GM18909 (cell line): ENCODE results near the gene PPP1R14C.
"Not testable (repeated sequence)": the region's sequence is repeated elsewhere in the genome, so short reads cannot be mapped to it uniquely, and the experiment has no call there.

Source experiments
- ATAC-seq: cut with Tn5 transposase; IDR thresholded peaks from one replicate; pipeline ENCODE4 v1.9.1; 2021; ENCODE audit warnings: mild to moderate bottlenecking; ENCODE audit not compliant: unreplicated experiment, poor library complexity

The PPP1R14C gene

DNA sequence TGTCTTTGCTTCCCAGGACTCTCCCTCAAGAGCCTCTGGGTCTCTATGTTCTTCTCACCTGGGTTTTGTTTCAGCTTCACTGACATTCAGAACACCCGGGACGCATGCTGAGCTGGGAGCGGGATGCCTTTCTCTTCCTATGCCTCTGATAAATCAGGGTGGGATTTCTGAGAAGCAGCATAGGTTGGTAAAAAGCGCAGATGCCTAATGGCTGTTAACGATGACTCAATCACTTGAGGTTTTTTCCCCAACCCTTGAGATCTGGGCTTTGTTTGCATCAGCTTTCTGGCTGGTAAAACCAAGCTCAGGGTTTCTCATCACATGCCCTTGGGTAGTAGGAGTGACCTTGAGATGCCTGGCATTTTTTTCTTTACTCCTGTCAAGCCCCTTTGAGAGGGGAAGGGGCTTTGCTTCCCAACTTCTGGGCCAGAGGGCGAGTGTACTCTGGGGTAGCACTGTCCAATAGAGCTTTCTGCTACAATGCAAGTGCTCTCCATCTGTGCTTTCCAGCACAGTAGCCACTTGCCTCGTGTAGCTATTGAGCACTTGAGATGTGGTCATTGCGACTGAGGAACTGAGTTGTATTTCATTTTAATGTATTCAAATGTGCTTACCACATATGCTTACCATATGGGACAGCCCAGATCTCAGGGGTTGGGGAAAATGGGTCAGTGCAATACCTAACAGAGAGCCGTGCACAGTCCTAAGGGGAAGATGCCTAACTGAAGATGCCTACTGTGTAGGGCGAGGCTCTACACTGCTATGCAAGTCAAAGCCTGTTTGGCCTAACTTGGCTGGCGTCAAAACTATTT is 69.1 kb downstream of the PPP1R14C start:
- no peak for ATAC-seq

DNA sequence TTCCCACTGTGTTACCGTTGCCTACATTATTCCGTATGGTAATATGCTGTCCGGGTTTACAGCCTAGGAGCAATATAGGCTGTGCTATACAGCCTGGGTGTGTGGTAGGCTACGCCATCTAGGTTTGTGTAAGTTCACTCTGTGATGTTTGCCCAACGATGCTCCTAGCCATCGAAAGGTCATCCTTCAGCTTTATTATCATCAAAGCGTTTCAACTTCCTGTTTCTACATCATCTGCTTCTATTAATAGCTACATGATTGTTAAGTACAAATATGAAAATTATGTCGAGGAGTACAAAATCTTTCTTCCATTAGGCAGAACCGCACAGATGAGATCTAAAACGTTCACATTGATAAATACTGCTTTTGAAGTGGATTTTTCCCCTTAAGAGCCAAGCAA is 69.9 kb downstream of the PPP1R14C start:
- ATAC-seq = no peak

DNA sequence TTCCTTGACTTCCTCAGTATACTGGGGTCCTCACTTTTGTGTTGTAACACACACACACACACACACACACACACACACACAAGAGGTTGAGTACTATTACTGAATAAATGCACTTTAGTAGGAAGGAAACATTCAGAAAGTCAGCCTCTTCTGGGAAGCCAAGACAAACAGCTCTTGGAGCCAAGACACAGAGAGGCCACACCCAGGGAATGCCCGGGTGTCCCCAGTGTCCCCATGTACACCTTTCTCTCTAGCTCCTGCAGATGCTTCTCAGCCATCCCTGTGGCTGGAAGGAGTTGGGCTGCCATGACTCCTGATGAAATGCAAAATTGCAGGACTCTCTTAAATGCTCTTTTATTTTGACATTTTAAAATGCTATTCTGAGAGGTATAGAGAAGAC is 70.5 kb downstream of the PPP1R14C start:
- ATAC-seq = no peak

DNA sequence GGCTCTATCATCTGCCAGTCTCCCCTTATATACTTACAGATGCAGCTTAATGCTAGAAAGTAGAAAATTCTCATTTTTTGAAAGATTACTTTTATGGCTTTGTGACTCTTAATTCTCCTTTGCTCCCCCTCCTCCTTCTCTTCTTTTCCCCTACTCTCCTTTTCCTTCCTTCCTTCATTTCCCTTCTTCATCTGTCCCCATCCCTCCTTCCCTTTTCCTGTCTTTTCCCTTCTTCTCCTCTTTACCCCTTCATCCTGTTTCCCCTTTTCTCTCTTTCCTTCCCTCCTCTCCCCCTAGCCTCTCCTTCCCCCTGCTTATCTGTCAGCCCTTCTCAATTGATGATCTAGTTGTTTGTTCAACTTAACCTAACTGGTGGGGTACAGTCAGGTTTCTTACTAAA is 71.5 kb downstream of the PPP1R14C start:
- no peak for ATAC-seq

DNA sequence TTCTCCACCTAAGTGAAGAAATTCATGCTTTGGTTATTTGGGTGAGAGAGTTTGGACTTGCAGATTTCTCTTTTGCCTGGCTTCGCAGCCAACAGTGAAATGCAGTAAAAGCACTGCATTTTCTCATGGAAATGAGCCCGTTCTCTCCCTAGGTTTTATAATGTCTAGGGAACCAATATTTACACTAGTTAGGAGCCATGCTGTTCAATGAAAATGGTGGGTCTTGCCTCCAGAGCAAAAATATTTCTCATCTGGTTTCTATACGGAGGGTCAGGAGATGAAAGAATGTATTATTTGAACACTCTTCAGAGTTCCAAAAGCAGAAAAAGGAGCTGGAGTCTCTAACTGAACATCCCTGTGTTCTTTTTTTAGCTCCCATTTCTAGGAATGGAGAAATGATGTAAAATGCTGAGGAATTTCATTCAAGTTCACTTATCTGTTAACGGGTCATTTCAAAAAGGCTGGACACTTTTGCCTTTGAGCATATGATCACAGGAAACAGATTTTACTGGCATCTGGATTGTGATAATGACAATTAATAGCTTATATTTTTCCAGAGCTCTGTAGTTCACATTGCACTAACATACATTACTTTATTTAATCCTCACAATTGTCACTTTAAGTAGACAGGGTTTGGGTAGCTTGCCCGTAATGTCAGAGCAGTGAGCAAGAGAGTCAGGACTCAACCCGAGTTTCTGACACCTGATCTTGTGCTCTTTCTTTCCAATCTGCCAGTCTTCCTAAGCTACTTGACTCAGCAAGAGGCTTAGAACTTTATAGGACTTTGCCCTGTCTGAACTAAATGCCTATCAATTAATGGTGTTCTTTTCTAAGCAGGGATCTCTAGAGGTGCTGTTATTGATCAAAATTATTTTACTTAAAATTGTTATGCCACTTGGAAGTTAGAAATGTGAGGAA is 78.0 kb downstream of the PPP1R14C start:
- no peak for ATAC-seq

DNA sequence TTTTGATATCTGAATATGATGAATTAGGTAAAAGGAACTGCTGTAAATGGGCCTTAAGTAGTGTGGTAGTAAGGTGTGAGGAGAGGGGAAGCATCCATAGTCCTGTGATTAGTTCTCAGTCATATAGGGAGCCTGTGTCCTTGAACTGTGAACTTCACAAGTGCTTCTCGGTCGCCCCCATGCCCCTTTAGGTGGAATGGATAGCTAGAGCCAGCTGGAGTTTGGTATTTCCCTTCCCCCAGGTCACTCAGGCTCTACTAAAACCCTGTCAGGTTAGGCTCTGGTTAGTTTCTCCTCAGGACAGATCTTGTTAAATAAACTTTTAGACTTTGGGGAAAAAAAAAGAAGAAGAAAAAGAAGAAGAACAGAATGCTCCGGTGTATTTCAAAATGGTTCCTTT is 82.0 kb downstream of the PPP1R14C start:
- no peak for ATAC-seq

DNA sequence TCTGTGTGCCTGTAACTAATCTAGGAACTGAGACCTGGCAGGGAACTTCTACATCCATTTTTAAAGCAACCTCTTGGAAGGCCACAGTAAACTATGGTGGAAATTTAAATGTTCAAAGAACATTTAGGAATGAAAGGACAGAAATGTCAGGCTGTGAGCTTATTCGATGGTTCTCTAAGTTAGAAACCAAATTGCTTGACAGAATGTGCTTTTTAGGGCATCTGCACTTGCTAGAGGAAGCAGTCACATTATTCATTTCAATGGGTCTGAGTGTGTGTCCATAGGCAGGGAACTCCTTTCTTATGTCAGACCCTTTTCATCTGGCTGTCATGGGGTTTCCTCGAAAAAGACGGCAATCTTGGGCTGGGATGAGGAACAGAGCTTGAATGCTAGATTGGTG is 84.4 kb downstream of the PPP1R14C start:
- no peak for ATAC-seq

DNA sequence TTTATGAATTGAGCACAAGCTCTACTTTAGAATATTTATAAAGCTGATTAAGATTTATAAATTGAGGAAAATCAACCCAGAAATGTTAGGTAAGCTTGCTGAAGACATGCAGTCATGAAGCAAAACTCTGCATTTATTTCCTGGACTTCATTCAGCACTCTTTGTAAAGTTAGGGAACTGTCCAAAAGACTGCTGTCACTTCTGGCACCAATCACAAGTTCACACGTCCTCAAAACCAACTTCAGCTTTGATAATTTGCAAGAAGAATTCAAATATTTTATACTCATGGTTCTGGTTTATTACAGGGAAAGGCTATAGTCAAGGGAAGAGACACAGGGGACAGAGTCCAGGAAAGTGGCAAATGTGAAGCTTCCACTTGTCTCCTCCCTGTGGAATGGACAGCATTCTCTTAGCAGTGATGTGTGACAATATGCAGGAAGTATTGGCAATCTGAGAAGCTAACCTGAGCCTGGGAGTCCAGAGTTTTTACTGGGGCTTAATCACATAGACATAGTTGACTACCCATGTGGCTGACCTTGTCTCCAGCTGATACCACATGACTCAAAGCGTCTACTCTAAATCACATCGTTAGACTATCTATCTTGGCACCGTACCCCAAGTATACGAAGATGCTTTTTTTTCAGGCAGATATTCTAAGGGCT is 85.4 kb downstream of the PPP1R14C start:
- no peak for ATAC-seq

DNA sequence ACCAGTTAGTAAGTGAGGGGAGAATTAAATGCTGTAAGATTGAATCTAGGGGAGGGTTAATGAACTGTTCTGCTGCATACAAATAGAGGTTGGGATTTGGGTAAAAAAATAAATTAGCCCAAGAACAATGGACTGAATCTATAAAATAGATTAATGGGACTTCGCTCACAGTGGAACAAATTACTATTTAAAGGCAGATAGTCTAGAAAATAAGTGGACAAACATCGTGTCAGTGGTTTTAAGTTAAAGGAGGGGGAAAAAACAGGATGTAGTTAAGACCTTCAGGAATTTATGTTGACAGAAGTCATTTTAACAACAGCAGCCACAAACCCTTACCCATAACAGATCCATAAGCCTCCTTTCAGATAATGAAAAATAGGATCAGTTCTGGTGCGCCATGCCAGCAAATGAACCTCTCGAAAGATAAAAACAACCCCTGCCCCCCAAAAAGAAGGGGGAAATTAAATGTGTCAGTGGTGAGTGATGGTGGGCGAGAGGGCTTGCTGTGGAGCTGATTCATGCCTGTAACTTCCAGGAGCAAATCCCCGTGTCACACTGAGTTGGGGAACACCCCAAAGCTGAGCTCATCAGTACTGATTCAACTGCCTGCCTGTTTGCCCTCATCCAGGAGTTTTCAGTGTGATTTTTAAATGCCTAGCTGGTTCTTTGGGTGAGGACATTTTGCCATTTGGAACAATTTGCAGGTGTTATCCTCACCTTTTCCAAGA is 86.8 kb downstream of the PPP1R14C start:
- no peak for ATAC-seq

DNA sequence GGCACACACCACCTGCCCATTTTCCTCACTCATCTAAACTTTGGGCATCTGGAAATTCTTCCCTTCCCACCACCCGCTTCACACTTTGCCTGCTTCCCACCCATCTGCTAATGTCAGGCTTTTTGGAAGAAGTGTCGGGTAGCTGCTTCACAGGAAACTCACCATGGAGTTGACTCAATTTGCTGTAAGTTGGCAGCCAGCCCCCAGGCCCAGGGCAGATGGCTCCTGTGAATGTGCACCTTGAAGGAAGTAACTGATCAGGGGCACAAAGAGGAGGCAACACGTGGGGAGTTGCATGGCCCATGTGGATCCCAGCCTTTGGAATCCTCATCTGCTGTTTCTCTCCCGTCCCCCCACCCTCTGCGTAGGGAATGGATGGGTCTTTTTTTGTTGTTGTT is 87.3 kb downstream of the PPP1R14C start:
- no peak for ATAC-seq

DNA sequence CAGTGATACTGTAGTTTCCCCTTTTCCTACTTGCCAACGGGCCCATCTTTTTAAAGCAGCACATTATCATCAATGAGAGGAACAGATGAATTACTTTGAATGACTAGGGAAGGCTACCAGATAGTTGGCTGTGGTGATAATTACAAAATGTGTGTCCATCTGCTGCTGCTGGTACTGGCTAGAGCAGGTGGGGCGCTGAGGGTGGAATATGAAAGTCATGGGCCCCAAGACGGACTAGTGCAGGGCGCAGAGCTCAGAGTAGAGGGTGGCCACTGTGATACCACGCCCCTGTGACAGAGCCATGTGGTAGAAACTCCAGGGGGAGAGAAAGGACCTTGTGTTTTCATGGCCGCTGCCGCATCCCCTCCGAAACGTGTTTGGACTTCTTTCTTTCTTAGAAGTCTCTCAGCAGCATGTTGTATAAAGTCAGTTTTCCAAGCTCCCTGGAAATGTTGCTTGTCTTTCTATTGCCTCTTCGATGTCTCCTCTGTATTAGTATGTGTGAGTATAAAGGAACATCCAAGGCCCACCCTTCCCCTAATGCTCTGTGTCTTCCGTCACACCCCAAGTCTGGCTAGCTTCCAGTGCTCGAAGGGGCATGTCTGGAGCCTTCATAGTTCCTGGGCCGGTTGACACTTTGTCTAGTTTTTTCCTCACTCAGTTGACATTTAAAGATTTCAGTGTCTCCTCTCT is 88.1 kb downstream of the PPP1R14C start:
- no peak for ATAC-seq

DNA sequence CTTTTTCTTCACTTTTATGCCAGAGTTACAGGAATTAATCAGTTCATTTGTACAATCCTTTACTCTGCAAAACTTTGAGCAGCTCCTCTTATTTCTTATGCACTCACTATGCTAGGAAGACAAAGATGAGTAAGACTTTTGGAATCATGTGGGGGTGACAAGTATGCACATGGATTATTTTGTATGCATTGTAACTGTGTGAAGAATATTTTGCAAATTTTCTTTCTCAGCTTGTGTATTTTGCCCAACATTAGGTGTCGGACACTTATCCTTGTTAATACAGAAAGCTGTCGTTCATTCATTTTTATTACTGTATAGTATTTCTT is 88.6 kb downstream of the PPP1R14C start:
- ATAC-seq = no peak

DNA sequence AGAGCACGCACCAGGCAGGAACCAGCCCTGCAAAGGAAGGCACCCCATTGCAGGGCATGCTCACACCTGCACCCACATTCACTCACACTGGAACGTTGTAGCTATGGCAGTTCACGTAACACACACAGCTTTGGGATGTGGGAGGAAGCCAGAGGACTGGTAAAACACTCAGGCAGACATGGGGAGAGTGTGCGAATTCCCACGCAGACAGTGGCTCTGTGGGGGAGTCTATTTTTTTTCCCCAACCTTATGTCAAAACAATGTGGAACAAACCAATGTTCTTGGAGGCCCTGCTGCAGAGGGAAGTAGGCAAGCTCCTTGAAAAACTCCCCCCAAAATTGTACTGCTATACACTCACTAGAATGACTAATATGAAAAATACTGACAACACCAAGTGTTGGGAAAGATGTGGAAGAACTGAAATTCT is 91.0 kb downstream of the PPP1R14C start:
- no peak for ATAC-seq

DNA sequence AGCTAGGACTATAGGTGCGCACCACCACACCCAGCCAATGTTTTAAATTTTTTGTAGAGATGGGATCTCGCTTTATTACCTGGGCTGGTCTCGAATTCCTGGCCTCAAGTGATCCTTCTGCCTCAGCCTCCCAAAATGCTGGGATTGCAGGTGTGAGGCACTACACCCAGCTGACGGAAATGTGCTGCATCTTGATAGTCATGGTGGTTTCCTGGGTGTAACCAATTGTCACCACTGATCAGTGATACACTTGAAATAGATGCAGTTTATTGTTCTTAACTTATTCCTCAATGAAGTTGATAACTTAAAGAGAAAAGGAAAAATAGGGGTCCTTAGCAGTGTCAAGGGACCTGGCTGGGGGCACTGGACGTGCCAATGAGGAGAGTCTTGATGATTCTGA is 92.4 kb downstream of the PPP1R14C start:
- no peak for ATAC-seq

DNA sequence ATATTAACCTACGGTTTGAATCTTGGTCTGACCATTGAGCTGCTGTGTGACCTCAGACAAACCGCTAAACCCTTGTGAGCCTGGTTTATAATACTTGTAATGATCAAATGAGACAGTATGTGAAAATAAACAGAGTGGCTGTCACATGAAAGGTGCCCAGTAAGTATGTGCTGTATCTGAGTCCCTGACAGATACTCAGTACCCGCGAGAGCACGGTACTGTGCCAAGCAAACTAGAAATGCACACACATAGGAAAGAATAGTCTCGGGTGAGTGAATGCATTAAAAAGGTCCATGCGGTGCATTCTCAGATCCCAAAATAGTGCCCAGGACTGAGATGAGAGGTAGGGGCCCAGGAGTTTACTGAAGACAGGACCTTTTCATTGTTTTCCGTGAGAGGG is 93.3 kb downstream of the PPP1R14C start:
- ATAC-seq = no peak

DNA sequence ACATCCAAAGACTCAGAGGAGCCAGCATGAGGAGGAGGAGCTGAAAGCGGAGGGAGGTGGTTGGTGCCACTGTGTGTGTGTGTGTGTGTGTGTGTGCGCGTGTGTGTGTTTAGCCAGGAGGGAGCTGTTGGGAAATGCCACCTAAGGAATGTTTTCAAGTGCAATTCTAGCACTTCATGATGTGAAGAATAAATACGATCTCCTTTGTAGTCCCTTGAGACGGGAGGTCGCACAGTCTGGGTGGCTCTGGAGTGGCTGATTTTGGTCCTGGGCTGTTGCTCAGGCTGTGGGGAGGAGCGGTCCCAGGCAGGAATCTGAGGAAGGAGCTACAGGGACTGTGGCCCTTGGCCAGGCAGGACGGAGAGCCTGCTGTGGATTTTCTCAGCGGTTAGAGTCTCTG is 93.7 kb downstream of the PPP1R14C start:
- ATAC-seq = no peak

DNA sequence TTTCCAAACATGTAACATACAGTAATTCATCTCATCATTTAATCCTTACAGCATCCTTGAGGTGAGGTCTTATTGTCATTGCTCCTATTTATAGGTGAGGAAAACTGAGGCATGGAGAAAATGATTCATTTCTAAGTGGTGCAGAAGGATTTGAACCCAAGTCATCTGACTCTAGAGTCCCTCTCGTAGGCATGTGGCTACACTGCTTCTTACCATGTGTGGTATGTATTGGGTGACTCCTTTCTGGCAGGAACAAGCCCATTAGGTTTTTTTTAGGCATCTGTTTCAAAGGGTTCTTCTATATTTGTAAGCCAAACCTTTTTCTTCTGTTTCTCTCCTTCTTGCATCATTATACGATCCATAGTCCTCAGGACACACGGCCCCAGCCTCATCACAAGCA is 94.8 kb downstream of the PPP1R14C start:
- ATAC-seq = no peak

DNA sequence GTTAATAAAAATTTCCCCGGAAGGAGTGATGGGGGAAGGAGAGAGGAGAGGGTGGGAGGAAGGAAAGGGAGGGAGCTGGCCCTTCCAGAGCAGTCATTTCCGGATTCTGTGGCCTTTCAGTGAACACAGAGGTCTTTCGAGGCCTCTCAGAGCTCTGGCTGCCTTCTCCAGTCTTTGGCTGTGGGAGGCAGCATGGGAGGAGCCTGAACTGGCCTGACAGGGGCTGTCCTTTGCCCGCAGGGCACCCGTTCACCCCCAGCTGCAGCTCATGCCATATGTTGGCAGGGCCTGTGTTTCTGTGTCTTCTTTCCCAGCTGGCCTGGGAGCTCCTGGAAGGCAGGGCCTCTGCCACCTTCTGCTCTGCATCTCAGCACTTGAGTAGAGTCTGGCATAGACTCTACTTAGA is 95.5 kb downstream of the PPP1R14C start:
- no peak for ATAC-seq

DNA sequence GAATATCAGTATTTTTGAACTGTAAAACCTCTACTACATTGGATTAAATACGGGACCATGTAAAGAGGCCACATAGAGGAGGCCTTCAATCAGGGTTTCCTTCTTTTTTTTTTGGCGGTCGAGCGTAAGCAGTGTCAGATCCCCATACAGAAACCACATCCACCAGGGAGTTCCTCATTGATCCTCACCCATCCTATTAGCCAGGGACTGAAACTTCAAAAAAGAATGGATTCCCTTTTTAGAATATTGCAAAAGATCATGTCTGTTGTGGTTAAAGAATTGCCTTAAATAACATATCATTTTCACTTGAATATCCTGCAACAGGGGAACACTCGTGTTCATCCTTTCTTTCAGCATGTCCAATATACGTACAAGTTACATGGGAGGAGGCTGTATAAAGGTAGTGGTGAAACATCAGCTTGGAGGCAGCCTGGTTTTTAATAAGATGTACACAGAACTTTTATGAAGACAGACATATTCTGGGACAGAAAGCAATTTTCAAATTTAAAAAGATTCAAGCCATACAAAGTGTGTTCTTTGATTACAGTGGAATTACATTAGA is 96.1 kb downstream of the PPP1R14C start:
- no peak for ATAC-seq

DNA sequence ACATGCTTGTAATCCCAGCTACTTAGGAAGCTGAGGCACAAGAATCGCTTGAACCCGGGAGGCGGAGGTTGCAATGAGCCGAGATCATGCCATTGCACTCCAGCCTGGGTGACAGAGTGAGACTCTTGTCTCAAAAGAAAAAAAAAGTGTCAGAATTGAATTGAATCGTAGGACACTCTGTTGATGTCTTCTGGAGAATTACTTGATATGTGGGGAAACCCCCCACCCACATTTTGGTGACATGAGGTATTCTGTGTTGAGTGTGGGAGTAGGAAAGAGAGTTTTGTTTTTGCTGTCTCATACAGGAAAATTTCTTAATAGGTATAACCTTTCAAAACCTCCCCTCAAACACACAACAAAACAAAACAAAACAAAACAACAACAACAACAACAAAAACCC is 98.9 kb downstream of the PPP1R14C start:
- not testable (repeated sequence) for ATAC-seq
